Ishikawa (cell line): Measurements from ENCODE around the gene RASSF4.

Source experiments
- EP300 ChIP-seq: IDR thresholded peaks from 2 replicates; pipeline ENCODE4 v1.6.1; 2012; ENCODE audit warnings: borderline replicate concordance
- RAD21 ChIP-seq: IDR thresholded peaks from 2 replicates; pipeline ENCODE4 v1.6.1; 2012; ENCODE audit warnings: low read depth
- REST ChIP-seq: IDR thresholded peaks from 2 replicates; pipeline ENCODE4 v1.6.1; 2012; ENCODE audit warnings: low read depth, mild to moderate bottlenecking
- TAF1 ChIP-seq: IDR thresholded peaks from 2 replicates; pipeline ENCODE4 v1.6.1; 2012; ENCODE audit warnings: low read depth, mild to moderate bottlenecking
- YY1 ChIP-seq: IDR thresholded peaks from 2 replicates; pipeline ENCODE4 v1.6.1; 2012; ENCODE audit warnings: low read depth
- ZBTB7A ChIP-seq: IDR thresholded peaks from 2 replicates; pipeline ENCODE4 v1.6.1; 2012; ENCODE audit warnings: low read depth

GRCh38 chr10:44988957-44989585, 29.5 kb downstream of the RASSF4 start:
- TF ChIP-seq TAF1 (no peak), REST (no peak), RAD21 (no peak), EP300 (no peak), YY1 (no peak), ZBTB7A (no peak)
